ENCODE results near the gene DLGAP1.

DNA sequence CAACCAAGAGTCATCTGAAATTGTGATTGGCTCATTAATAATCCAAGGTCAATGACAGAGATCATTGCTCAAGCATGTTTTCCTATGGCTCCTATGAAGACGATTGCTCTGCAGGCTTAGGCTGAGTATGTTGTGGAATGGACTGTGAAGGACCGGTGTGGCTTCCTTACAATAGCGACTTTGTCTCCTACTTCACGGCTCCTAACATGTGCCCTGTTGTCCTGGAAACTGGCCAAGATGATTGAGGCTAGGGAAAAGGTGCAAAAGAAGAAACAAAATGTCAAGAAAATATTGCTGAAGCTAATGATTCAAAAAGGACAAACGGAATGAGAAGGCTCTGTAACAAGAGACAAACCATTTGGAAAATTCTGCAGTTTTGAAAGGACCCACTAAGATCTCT is 24.3 kb downstream of the DLGAP1 start:
- TF ChIP-seq, protein P1, sequence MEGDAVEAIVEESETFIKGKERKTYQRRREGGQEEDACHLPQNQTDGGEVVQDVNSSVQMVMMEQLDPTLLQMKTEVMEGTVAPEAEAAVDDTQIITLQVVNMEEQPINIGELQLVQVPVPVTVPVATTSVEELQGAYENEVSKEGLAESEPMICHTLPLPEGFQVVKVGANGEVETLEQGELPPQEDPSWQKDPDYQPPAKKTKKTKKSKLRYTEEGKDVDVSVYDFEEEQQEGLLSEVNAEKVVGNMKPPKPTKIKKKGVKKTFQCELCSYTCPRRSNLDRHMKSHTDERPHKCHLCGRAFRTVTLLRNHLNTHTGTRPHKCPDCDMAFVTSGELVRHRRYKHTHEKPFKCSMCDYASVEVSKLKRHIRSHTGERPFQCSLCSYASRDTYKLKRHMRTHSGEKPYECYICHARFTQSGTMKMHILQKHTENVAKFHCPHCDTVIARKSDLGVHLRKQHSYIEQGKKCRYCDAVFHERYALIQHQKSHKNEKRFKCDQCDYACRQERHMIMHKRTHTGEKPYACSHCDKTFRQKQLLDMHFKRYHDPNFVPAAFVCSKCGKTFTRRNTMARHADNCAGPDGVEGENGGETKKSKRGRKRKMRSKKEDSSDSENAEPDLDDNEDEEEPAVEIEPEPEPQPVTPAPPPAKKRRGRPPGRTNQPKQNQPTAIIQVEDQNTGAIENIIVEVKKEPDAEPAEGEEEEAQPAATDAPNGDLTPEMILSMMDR (IDR thresholded peaks at IDR 0.05) = no peak
- TF ChIP-seq POLR2A (IDR thresholded peaks at IDR 0.05; ENCODE audit: low read depth) = no peak
- no peak for TF ChIP-seq EP300 (IDR thresholded peaks at IDR 0.05)
